OCI-LY3 (cell line): ENCODE results near the gene RTN4RL1.

ENCODE experiments used
- EZH2phosphoT487 ChIP-seq: fragments of 200-600 bp; shearing (Covaris generic); IDR thresholded peaks from 2 replicates; pipeline ENCODE4 v1.6.1; 2018; ENCODE audit warnings: antibody characterized with exemption, mixed run types, low read depth
- TF ChIP-seq, protein P1 (sequence below): fragments of 200-600, 300-600 bp; sonication (generic); IDR thresholded peaks from 2 replicates; pipeline ENCODE4 v1.5.1; 2014; ENCODE audit warnings: antibody characterized with exemption, low read length, low read depth

DNA sequence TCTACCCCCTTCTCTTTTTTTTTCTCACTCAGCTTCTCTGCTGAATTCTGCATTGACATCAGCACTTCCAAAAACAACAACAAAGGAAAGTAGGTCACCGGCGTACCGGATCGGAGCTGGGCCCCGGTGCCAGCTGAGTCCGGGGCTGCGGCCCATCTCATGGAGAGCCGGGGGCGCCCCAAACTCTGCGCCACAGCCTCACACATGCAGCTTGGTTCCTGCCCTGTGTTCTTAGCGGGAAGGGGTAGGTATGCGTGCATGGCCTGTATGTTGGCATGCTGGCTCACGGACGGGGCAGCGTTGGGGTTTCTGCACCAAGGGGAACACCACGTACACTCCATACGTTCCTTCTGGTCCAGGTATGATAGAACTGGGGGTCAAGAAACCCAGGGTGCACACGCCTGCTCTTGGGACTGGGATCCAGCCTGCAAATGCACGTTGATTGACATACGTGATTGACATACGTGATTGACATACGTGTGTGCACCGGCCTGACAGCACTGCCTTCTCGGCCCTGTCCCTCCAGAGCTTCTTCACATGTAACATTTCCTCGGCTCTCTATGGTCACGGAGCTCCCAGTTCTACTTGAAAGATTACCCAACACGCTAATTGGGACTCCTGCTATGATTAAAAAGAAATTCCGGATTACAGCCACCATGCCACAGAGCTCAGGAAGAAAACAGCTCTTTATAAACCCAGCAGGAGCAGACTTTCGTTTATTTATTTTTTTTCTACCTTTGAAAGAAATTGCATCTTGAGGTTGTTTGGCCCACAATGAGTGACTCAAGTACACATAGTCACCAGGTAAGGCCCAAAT, 106.6 kb downstream of the RTN4RL1 start:
- TF ChIP-seq, protein P1, sequence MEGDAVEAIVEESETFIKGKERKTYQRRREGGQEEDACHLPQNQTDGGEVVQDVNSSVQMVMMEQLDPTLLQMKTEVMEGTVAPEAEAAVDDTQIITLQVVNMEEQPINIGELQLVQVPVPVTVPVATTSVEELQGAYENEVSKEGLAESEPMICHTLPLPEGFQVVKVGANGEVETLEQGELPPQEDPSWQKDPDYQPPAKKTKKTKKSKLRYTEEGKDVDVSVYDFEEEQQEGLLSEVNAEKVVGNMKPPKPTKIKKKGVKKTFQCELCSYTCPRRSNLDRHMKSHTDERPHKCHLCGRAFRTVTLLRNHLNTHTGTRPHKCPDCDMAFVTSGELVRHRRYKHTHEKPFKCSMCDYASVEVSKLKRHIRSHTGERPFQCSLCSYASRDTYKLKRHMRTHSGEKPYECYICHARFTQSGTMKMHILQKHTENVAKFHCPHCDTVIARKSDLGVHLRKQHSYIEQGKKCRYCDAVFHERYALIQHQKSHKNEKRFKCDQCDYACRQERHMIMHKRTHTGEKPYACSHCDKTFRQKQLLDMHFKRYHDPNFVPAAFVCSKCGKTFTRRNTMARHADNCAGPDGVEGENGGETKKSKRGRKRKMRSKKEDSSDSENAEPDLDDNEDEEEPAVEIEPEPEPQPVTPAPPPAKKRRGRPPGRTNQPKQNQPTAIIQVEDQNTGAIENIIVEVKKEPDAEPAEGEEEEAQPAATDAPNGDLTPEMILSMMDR = no peak
- TF ChIP-seq EZH2phosphoT487 = no peak
